GM18873 (cell line): ENCODE data around the gene CACNA2D3.

Source experiments
- ATAC-seq: cut with Tn5 transposase; IDR thresholded peaks from one replicate; pipeline ENCODE4 v1.9.1; 2021; ENCODE audit warnings: mild to moderate bottlenecking, moderate library complexity, moderate number of reproducible peaks; ENCODE audit not compliant: unreplicated experiment, low FRiP score

Gene CACNA2D3

GRCh38 chr3:54358316-54358715, 236.0 kb downstream of the CACNA2D3 start:
- ATAC-seq = no peak

- ATAC-seq = no peak
These were observed 236.8 kb downstream of the CACNA2D3 start for GRCh38 chr3:54358969-54359694.

- no peak for ATAC-seq
These were observed 238.0 kb downstream of the CACNA2D3 start for GRCh38 chr3:54360320-54360719.

GRCh38 chr3:54361746-54362283, 239.5 kb downstream of the CACNA2D3 start:
- no peak for ATAC-seq

- ATAC-seq = no peak
These were observed 243.8 kb downstream of the CACNA2D3 start for GRCh38 chr3:54366007-54366750.

- ATAC-seq = no peak
These were observed 244.5 kb downstream of the CACNA2D3 start for GRCh38 chr3:54366839-54367238.

- no peak for ATAC-seq
These were observed 249.9 kb downstream of the CACNA2D3 start for GRCh38 chr3:54372232-54372631.

GRCh38 chr3:54374214-54374852, 252.0 kb downstream of the CACNA2D3 start:
- no peak for ATAC-seq

- no peak for ATAC-seq
These were observed 253.9 kb downstream of the CACNA2D3 start for GRCh38 chr3:54376142-54376807.

- no peak for ATAC-seq
These were observed 254.7 kb downstream of the CACNA2D3 start for GRCh38 chr3:54376939-54377578.

- ATAC-seq = no peak
These were observed 255.8 kb downstream of the CACNA2D3 start for GRCh38 chr3:54378184-54378583.

- no peak for ATAC-seq
These were observed 261.9 kb downstream of the CACNA2D3 start for GRCh38 chr3:54384279-54384678.

- ATAC-seq = no peak
These were observed 268.2 kb downstream of the CACNA2D3 start for GRCh38 chr3:54390582-54390981.

GRCh38 chr3:54393150-54393549, 270.8 kb downstream of the CACNA2D3 start:
- no peak for ATAC-seq

- ATAC-seq = no peak
These were observed 286.0 kb downstream of the CACNA2D3 start for GRCh38 chr3:54408328-54408727.

GRCh38 chr3:54421943-54422342, 299.6 kb downstream of the CACNA2D3 start:
- no peak for ATAC-seq

GRCh38 chr3:54424292-54424691, 301.9 kb downstream of the CACNA2D3 start:
- ATAC-seq = no peak

- ATAC-seq = no peak
These were observed 304.0 kb downstream of the CACNA2D3 start for GRCh38 chr3:54426381-54426780.

- no peak for ATAC-seq
These were observed 305.1 kb downstream of the CACNA2D3 start for GRCh38 chr3:54427501-54427900.
